22Rv1 (cell line): ENCODE measurements around the gene TAF1A.

Experiments
- H3K27ac ChIP-seq: fragments of 450-650 bp; 2 replicates; pipeline ENCODE4 v1.5.1; 2017
- ZFX ChIP-seq: fragments of 450-650 bp; IDR thresholded peaks from 2 replicates; pipeline ENCODE4 v1.6.1; 2017; ENCODE audit warnings: antibody characterized with exemption, borderline replicate concordance
- TF ChIP-seq, protein P1 (sequence below): fragments of 450-650 bp; IDR thresholded peaks from 2 replicates; pipeline ENCODE4 v1.5.1; 2017; ENCODE audit warnings: mild to moderate bottlenecking

Gene TAF1A

DNA sequence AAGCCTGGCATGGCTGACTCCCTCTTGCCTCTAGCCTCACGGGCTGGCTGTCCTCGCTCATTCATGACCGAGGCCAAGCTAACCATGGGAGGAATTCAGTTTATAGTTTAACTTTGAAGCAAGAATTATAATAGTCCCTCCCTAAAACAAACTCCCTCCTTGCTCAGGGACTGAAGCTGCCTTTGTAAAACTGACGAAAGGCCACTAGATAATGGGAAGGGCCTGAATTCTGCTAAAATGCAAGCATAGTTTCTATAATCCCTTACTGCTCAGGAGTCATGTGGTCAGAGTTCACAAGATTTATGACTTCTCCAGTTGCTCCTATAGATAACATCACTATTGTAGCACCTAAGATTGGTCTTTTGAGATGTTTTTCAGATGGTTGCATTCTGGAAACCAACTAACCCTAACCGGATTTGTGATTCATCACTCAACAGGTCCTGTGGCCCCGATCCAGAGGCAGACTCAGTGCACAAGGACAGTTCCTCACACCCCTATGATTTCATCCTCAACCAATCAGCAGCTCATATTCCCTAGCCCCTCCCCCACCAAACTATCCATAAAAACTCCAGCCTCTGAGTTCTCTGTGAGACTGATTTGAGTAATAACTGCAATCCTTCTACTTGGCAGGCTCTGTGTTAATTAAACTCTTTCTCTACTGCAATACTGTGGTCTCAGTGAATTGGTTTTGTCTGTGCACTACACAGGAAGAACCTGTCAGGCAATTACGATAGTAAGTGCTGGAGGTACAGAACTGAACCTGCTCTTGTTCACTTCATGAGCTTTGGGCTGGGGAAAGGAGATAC, 68.2 kb downstream of the TAF1A start:
- TF ChIP-seq, protein P1, sequence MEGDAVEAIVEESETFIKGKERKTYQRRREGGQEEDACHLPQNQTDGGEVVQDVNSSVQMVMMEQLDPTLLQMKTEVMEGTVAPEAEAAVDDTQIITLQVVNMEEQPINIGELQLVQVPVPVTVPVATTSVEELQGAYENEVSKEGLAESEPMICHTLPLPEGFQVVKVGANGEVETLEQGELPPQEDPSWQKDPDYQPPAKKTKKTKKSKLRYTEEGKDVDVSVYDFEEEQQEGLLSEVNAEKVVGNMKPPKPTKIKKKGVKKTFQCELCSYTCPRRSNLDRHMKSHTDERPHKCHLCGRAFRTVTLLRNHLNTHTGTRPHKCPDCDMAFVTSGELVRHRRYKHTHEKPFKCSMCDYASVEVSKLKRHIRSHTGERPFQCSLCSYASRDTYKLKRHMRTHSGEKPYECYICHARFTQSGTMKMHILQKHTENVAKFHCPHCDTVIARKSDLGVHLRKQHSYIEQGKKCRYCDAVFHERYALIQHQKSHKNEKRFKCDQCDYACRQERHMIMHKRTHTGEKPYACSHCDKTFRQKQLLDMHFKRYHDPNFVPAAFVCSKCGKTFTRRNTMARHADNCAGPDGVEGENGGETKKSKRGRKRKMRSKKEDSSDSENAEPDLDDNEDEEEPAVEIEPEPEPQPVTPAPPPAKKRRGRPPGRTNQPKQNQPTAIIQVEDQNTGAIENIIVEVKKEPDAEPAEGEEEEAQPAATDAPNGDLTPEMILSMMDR = no peak
- no peak for TF ChIP-seq ZFX

More for the DNA sequence above, 68.2 kb downstream of the TAF1A start:
- H3K27ac ChIP-seq = no peak overlapping the region
